ENCODE measurements around the gene POGK.
"Not testable (repeated sequence)": the region's sequence is repeated elsewhere in the genome, so short reads cannot be mapped to it uniquely, and the experiment has no call there.

Gene POGK

GRCh38 chr1:166857995-166858394 is 18.7 kb downstream of the POGK start:
- no peak for DNase-seq

GRCh38 chr1:166858726-166859419 is 19.6 kb downstream of the POGK start:
- DNase-seq, result no peak

DNA sequence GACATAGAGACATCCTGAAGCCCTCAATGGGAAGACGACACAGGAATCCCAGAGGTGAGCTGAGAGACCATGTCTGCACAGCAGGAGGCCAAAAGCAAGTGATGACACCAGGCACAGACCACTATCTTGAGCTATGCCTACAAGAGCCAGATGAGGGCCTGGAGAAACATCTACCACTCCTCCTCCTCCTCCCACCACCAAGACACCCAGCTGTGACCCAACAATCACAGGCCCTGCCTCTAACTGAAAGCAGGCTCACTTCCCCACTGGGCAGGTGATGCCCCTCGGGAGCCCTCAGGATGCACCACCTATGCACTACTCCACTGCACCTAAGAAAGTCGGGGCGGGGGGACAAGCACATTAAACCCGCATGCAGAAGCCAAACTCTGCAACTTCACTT is 20.3 kb downstream of the POGK start:
- no peak for DNase-seq

- no peak for DNase-seq
These were observed 26.7 kb downstream of the POGK start for GRCh38 chr1:166865926-166866325.

GRCh38 chr1:166868639-166869038 is 29.4 kb downstream of the POGK start:
- no peak for DNase-seq

DNA sequence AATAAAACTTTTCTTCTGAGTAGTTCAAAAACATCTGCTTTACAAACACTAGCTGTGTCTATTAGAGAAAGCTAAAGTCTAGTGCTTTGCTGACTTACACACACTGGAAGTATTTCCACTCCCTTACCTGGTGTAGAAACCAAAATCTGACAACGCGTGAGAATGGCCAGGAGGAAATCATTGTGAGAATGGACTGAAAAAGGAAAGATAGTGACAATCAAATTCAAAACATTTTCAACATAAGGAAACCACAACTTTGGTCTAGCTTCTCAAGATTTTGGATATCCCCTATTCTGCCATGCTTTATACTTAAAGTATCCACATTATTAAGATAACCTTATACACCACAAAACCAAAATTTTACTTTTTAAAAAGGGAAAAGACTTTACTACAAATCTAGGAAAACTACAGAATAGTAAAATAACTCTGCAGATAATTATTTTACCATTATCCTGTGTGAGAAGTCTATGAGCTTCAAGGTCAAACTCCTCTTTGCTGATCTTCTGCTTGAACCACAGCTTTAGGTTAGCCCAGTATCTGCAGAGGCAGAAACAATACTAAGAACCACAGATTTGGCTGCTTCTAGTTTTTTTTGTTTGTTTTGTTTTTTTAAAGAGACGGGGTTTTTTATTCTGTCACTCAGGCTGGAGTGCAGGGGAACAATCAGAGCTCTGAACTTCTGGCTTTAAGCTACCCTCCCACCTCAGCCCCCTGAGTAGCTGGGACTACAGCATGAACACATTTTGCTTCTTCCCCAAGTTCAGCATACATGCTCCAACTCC is 30.2 kb downstream of the POGK start:
- DNase-seq, result no peak

- no peak for DNase-seq
These were observed 31.3 kb downstream of the POGK start for GRCh38 chr1:166870584-166870983.

DNA sequence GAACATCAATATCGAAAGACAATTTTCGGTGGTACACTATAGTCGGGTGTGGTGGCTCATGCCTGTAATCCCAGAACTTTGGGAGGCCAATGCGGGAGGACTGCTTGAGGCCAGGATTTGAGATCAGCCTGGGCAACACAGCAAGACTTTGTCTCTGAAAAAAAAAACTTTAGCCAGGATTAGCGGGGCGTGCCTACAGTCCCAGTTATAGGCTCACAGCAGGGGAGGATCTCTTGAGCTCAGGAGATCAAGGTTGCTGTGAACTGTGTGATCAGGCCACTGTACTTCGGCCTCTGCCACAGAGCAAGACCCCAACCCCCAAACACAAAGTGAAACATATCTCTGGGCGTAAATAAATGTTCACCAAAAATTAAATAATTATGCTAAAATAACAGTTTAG is 35.2 kb downstream of the POGK start:
- DNase-seq, result no peak

DNA sequence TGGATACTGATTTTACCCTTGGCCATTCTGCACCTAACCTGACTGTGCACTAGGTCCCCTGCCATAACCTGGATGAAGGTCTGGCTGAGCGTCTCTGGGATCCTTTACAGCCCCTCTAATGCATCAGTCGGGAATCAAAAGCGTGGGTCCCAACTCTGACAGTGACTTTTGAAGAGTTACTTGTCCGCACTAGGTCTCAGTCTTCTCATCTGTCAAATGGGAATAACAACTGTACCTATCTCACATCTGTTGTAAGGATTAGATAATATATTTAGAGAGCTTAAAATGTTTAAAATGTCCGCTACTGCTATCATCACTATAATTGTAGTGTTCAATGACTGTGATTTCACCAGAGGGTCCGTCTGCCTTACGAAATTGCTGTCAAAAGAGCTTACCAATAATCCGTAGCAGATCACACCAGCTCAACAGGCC is 36.0 kb downstream of the POGK start:
- no peak for DNase-seq

- DNase-seq, result peak; percentile 96
These were observed 36.7 kb downstream of the POGK start, which contains the start of gene TADA1 for GRCh38 chr1:166875734-166876539. TSS of gene TADA1 (minus strand) at chr1:166876264. CDS start at chr1:166876233, 31 bp downstream.

DNA sequence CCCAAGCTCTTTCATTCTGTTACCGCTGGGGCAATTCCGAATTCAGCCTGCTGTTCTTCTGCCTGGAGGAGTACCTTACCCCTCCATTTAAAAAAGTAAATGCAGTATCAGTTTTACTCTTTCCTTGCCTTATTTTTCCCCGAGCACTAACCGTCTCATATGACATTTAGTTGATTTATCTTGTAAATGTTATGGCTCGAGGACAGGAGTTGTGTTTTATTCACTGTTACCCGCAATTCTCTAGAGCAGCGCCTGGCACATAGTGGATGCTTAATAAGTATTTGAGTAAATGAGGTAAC is 37.2 kb downstream of the POGK start:
- DNase-seq, result no peak

- DNase-seq, result not testable (repeated sequence)
These were observed 39.1 kb downstream of the POGK start for GRCh38 chr1:166878173-166878917.

- DNase-seq, result no peak
These were observed 43.6 kb downstream of the POGK start for GRCh38 chr1:166882893-166883292.

- DNase-seq, result peak; percentile 17
These were observed 44.9 kb downstream of the POGK start for GRCh38 chr1:166884040-166884642.

GRCh38 chr1:166884971-166885370 is 45.7 kb downstream of the POGK start:
- DNase-seq, result no peak

- DNase-seq, result no peak
These were observed 49.3 kb downstream of the POGK start for GRCh38 chr1:166888373-166889111.

- no peak for DNase-seq
These were observed 50.5 kb downstream of the POGK start for GRCh38 chr1:166889776-166890175.

DNA sequence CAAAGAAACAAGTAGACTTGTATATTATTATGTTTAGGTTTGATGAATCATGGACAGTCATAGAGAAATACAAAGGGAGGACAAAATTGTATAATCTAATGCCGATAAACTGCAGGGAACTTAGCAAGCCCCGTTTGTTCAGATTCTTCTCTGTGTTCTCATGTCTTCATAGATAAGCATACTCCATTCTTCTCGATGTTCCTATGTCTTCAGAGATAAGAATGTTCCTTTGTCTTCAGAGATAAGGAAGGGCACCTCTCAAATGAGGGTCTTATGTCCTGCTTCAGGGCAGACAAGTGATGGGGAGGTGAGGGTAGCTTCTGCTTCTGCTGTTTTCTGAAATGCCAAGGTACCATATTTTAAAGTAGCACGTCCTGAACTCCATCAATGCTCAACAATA is 56.5 kb downstream of the POGK start:
- DNase-seq, result no peak

GRCh38 chr1:166899769-166900168 is 60.5 kb downstream of the POGK start:
- DNase-seq, result no peak

DNA sequence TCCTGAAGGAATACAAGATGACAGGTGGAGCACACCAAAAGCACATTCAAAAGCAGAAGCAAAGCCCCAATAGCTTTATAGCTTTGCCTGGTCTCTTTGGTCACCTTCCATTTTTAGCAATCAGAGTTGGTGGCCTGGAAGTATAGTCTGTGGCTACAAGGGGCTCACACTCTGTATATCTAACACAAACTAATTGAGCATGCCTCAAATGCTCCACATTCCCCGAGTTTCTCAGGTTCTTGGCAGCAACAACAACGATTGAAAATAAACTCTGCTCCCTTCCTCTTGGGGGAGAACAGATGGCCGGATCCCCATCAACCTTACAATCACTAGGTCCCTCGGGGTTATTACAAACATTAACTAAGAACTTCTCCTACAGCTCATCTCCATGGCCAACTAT is 61.7 kb downstream of the POGK start:
- DNase-seq, result no peak

DNA sequence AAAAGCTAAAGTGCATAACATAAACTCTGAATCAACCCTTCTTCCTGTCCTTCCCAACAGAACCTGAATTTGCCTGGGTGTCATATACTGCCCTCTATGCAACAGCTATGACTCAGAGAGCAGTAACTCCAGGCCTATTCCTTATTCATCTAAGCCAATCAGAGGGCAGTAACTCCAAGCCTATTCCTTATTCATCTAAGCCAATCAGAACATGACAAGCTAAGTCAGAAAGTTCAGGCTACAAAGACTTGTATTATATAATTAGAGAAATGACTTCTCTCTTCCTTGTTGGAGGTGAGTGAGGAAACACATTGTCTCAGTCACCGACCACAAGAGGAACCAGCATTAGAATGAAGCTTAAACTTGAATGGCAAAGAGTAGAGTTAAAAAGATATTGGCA is 63.0 kb downstream of the POGK start:
- DNase-seq, result peak; percentile 11

GRCh38 chr1:166903232-166903631 is 64.0 kb downstream of the POGK start:
- DNase-seq, result no peak
